ENCODE measurements around the gene DPH2. TPM values are rescaled to one million over a fixed set of nuclear protein-coding genes. Genes with fewer than 3 reads are reported as not detected.
A peak's percentile ranks its signal among the peaks of the same experiment; 100 is the strongest.

The DPH2 gene
- total RNA-seq, 1 donor from 2014 or later = 15.2 TPM

DNA sequence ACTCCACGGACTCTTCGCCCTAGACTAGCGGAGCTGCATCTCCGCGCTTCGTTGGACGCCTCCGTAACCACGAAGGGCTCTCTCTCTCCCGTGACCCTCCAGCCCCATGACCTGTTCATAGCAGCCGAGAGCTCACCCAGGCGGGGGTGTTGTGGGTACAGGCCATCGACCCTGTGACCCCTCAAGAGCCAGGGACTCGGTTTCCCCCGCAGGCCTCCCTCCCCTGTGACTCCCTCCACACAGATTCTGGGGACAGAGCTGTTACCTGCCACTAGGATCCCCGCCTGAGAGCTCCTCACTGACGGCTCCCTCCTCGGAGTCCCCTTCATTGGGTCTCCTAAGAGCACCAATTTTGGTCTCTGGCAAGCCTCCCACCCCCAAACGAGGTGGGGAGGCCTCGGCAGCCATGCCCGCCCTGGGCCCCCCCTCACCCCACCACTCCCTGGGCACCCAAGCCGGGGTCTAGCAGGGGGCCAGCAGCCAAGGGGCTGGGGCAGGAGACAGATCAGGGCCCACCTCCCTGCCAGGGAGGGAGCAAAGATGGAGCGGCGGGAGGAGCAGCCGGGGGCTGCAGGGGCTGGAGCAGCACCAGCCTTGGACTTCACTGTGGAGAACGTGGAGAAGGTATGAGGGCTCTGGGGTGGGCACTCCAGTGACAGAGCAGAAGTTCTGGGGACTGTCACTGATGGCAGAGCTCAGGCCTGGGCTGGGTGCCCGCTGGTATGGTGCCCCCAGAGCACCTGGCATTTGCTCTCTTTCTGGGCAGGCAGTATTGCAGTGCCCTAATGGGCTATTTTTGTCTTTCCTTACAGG lies 22.5 kb upstream of the DPH2 start:
- peaks cover 35% of the 10 kb centered on the region for H3K4me1 ChIP-seq
- H3K36me3 ChIP-seq = no peaks in the 10 kb centered on the region
- H3K27ac ChIP-seq = peak overlapping the region; percentile 95
- no peak for DNase-seq (ENCODE audit: extremely low spot score in 2 of 2)
- TF ChIP-seq POLR2A (IDR thresholded peaks at IDR 0.05) (no peak), POLR2AphosphoS5 (IDR thresholded peaks at IDR 0.05; ENCODE audit: insufficient read depth in 1 of 2, low read depth in 1 of 2) (no peak)
- TF ChIP-seq, protein P1, sequence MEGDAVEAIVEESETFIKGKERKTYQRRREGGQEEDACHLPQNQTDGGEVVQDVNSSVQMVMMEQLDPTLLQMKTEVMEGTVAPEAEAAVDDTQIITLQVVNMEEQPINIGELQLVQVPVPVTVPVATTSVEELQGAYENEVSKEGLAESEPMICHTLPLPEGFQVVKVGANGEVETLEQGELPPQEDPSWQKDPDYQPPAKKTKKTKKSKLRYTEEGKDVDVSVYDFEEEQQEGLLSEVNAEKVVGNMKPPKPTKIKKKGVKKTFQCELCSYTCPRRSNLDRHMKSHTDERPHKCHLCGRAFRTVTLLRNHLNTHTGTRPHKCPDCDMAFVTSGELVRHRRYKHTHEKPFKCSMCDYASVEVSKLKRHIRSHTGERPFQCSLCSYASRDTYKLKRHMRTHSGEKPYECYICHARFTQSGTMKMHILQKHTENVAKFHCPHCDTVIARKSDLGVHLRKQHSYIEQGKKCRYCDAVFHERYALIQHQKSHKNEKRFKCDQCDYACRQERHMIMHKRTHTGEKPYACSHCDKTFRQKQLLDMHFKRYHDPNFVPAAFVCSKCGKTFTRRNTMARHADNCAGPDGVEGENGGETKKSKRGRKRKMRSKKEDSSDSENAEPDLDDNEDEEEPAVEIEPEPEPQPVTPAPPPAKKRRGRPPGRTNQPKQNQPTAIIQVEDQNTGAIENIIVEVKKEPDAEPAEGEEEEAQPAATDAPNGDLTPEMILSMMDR (IDR thresholded peaks at IDR 0.05) = no peak
- intact Hi-C loops (cut with DNase I) = no loop called here
- H3K9me3 ChIP-seq = no peaks in the 10 kb centered on the region
- H3K4me3 ChIP-seq = peak overlapping the region; percentile 64 to 79
- no peaks in the 10 kb centered on the region for H3K27me3 ChIP-seq

DNA sequence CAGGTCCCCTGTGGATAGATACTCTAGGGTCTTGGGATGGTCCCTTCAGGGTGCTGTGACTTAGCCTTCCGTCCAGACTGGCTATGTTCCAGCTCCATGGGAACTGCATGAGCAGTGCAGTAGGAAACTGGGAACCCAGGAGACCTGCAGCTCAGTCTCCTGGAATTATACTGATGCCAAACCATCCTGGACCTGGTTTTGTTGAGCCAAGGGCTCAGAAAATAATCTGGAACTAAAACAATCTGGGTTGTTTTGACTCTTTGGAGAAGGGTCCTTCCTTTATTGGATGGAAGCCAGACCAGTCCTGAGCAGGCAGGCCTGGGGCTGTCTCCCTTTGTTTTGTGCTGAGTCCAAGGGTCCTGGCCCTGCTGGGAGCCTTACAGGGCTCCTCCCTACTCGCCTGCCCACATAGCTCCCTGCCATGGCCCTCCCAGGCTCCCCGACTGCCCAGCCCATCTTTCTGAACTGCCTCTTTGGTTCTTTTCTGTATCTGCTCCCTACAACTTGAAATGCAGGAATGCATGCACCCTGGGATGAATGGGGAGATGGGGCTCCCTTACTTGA lies 21.9 kb upstream of the DPH2 start:
- Histone ChIP-seq H3K27me3 (no peaks in the 10 kb centered on the region), H3K4me3 (peak overlapping the region; percentile 64 to 79), H3K36me3 (no peaks in the 10 kb centered on the region), H3K9me3 (no peaks in the 10 kb centered on the region), H3K4me1 (peaks cover 35% of the 10 kb centered on the region), H3K27ac (no peak overlapping the region)
- no peak for DNase-seq (ENCODE audit: extremely low spot score in 2 of 2)
- TF ChIP-seq, protein P1 (IDR thresholded peaks at IDR 0.05) = no peak
- TF ChIP-seq POLR2A (IDR thresholded peaks at IDR 0.05) = no peak
- TF ChIP-seq POLR2AphosphoS5 (IDR thresholded peaks at IDR 0.05; ENCODE audit: insufficient read depth in 1 of 2, low read depth in 1 of 2) = no peak
- intact Hi-C loops (cut with DNase I) = no loop called here

DNA sequence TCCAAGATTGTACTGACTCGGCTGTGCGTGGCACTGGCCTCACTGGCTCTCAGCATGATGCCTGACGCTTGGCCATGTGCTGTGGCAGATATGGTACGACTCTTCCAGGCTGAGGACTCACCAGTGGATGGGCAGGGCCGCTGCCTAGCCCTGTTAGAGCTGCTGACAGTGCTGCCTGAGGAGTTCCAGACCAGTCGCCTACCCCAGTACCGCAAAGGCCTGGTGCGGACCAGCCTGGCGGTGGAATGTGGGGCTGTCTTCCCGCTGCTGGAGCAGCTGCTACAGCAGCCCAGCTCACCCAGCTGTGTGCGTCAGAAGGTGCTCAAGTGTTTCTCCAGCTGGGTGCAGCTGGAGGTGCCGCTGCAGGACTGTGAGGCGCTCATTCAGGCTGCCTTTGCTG lies 20.1 kb upstream of the DPH2 start:
- H3K4me1 ChIP-seq = peaks cover 35% of the 10 kb centered on the region
- no peak for DNase-seq (ENCODE audit: extremely low spot score in 2 of 2)
- intact Hi-C loops (cut with DNase I) = no loop called here

DNA sequence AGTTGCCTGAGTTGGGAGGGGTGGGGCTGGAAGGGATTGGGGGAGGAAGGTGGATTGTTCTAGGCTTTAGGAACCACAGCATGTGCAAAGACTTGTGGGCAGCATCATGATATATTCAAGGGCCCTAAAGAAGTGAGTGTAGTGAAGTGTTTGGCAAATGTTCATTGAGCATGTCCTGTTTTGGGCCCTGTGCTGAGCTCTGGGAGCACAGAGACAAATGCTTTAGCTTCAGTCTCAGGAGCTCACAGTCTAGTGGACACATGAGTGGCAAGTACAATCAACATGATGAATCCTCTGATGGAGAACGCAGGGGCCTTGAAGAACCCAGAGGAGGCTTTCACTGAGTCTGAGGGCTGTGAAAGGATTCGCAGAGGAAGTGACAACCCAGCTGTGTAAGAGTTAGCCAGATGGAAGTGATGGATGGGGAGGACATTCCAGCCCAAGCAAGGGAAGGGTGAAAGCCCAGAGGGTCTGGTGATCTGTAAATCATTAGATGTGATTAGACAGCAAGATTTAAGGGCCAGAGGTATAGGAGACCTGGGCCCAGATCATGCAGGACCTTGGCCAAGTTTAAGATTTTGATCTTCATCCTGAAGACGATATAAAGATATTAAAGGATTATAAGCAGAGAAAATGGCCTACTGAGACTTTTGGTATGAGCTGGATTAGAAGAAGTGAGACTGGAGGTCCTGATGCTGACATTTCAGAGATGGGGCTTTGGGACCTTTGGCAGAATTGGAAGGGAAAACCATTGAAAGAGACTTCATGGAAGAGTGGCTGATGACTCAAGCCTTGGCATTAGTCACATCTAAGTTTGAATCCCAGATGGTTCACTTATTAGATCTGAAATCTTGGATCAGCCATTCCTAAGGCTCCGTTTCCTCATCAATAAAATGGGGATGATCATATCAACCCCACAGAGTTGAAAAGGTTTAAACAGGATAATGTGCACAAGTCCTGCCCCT lies 18.5 kb upstream of the DPH2 start:
- no peak for DNase-seq (ENCODE audit: extremely low spot score in 2 of 2)
- H3K36me3 ChIP-seq = no peaks in the 10 kb centered on the region
- H3K4me3 ChIP-seq = no peak overlapping the region
- intact Hi-C loops (cut with DNase I) = no loop called here
- H3K27ac ChIP-seq = no peak overlapping the region
- no peaks in the 10 kb centered on the region for H3K27me3 ChIP-seq
- no peaks in the 10 kb centered on the region for H3K9me3 ChIP-seq
- TF ChIP-seq POLR2A (IDR thresholded peaks at IDR 0.05) = no peak
- TF ChIP-seq POLR2AphosphoS5 (IDR thresholded peaks at IDR 0.05; ENCODE audit: insufficient read depth in 1 of 2, low read depth in 1 of 2) = no peak
- TF ChIP-seq, protein P1 (IDR thresholded peaks at IDR 0.05) = no peak
- H3K4me1 ChIP-seq = peaks cover 23% of the 10 kb centered on the region

More for the DNA sequence above, 20.1 kb upstream of the DPH2 start:
- Histone ChIP-seq H3K9me3 (no peaks in the 10 kb centered on the region), H3K36me3 (no peaks in the 10 kb centered on the region), H3K27ac (no peak overlapping the region), H3K4me3 (no peak overlapping the region), H3K27me3 (no peaks in the 10 kb centered on the region)
- TF ChIP-seq, protein P1 (IDR thresholded peaks at IDR 0.05) = no peak
- TF ChIP-seq POLR2AphosphoS5 (IDR thresholded peaks at IDR 0.05; ENCODE audit: insufficient read depth in 1 of 2, low read depth in 1 of 2) = no peak
- no peak for TF ChIP-seq POLR2A (IDR thresholded peaks at IDR 0.05)
